Muscle of leg (tissue), 11 donors: ENCODE results near the gene SIN3B. TPM values are rescaled to one million over a fixed set of nuclear protein-coding genes. Genes with fewer than 3 reads are reported as not detected.
A peak's percentile ranks its signal among the peaks of the same experiment; 100 is the strongest.

ENCODE experiments used
- DNase-seq: peaks from one replicate; pipeline ENCODE4 v3.0.0; 2013
- H3K27ac ChIP-seq: one replicate; pipeline ENCODE4 v1.5.1; 2013; ENCODE audit warnings: mild to moderate bottlenecking, low read length, control low read depth
- H3K27me3 ChIP-seq: one replicate; pipeline ENCODE4 v1.6.1; 2013; ENCODE audit warnings: low read length; ENCODE audit not compliant: control insufficient read depth, insufficient read depth
- H3K36me3 ChIP-seq: one replicate; pipeline ENCODE4 v1.6.1; 2013; ENCODE audit warnings: low read length; ENCODE audit not compliant: control insufficient read depth, insufficient read depth
- H3K4me1 ChIP-seq: one replicate; pipeline ENCODE4 v1.6.1; 2013; ENCODE audit warnings: low read length; ENCODE audit not compliant: control insufficient read depth, insufficient read depth
- H3K4me3 ChIP-seq: one replicate; pipeline ENCODE4 v1.5.1; 2013; ENCODE audit warnings: low read length, control low read depth
- H3K9me3 ChIP-seq: replicated peaks from 2 replicates; pipeline ENCODE4 v1.6.1; 2013; ENCODE audit warnings: low read depth, low read length; ENCODE audit not compliant: control insufficient read depth
- WGBS: methylation state at CpG from one replicate; pipeline ENCODE4 v1.1.5; 2013; ENCODE audit warnings: missing lambda C conversion rate; ENCODE audit not compliant: insufficient coverage; 5-methylcytosine and 5-hydroxymethylcytosine counted together
- polyA plus RNA-seq, 8 donors: library from polyadenylated mRNA; unstranded; fragments of 120-200 nt; gene quantifications; one replicate each; pipeline versions ENCODE4 v1.2.1 to v1.2.3, GENCODE V29; 2013; ENCODE audit warnings: inconsistent platforms in 1 of 8, low replicate concordance in 1 of 8; ENCODE audit not compliant: insufficient read length in 8 of 8, insufficient read depth in 1 of 8
- total RNA-seq: library from RNA; stranded (reverse); fragments of 120-200 nt; gene quantifications from one replicate; pipeline ENCODE4 v1.2.4, GENCODE V29; 2013

The SIN3B gene
- total and polyA plus RNA-seq, 9 donors = 15.0 to 50.1 (median 39.6) TPM

DNA sequence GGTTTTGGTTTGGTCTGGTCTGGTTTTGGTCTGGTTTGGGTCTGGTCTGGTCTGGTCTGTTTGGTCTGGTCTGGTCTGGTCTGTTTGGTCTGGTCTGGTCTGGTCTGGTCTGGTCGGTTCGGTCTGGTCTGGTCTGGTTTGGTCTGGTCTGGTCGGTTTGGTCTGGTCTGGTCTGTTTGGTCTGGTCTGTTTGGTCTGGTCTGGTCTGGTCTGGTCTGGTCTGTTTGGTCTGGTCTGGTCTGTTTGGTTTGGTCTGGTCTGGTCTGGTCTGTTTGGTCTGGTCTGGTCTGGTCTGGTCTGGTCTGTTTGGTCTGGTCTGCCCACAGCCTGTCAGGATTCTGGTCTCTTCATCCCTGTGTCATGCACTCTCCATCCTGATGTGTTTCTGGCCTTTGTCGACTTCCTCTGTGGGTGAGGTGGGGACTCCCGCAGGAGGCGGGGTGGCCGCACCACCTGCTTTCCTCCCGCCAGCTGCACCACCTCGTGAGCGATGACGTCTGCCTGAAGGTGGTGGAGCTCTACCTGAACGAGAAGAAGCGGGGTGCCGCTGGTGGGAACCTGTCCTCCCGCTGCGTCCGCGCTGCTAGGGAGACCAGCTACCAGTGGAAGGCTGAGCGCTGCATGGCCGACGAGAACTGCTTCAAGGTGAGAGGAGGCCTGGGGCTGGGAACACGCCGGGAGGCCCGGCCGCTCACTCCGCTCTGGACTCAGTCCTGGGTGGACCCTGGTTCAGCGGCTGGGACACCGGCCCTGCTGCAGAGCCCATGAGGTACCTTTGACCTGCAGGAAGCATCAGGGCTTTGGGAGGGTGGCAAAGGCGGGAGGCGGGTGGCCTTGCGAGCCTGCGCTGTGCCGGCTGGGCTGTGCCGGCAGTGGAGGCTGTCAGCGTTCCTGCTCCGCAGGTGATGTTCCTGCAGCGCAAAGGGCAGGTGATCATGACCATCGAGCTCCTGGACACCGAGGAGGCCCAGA lies 46.7 kb downstream of the SIN3B start:
- H3K36me3 ChIP-seq = peaks cover 76% of the 10 kb centered on the region
- H3K4me3 ChIP-seq = no peak overlapping the region
- no peak overlapping the region for H3K27ac ChIP-seq
- no peaks in the 10 kb centered on the region for H3K27me3 ChIP-seq
- H3K4me1 ChIP-seq = no peaks in the 10 kb centered on the region
- no peak for DNase-seq
- H3K9me3 ChIP-seq = peaks cover 4% of the 10 kb centered on the region
- WGBS = 91% methylated on average over 37 of the region's 39 CpGs

DNA sequence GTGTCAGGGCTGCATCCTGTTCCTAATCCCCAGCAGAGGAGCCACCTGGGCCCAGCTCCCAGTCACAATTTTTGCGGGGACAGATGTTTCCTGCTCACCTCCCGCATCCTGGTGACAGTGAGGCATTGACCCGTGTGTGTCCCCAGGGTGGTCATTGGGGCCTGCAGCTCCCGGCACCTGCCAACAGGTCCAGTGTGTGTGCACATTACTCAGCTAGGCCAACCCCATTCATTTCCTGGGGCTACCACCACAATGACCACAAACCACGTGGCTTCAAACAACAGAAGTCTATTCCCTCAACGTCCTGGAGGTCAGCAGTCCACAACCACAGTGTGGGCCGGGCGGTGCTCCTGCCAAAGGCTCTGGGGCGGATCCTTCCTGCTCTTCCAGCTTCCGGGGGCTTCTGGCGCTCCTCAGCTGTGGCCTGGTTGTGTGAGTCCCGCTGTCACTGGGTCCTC lies 47.7 kb downstream of the SIN3B start:
- no peak for DNase-seq
- Histone ChIP-seq H3K9me3 (peaks cover 13% of the 10 kb centered on the region), H3K4me3 (no peak overlapping the region), H3K4me1 (no peaks in the 10 kb centered on the region), H3K36me3 (peaks cover 69% of the 10 kb centered on the region), H3K27ac (no peak overlapping the region), H3K27me3 (no peaks in the 10 kb centered on the region)
- 62% methylated on average over 12 of the region's 12 CpGs for WGBS

DNA sequence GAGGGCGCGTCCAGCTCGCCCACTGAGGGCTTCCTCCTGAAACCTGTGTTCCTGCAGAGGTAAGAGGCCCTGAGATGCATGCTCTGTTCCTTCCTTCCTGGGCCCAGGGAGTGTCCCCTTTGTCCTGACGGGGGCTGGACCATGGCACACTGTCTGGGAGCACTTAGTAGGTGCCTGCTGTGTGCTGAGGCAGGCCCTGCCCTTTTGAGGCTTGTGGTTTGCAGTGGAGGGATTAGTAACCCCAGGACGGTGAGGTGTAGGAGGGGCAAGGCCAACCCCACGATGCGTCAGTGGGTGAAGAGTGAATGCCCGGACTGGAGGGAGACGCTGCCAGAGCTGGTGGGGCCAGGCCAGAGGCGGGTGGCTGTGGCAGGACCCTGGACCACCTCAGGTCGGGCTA lies 48.4 kb downstream of the SIN3B start:
- 90% methylated on average over 9 of the region's 11 CpGs for WGBS
- no peak for DNase-seq
- H3K4me3 ChIP-seq = no peak overlapping the region
- no peaks in the 10 kb centered on the region for H3K27me3 ChIP-seq
- no peak overlapping the region for H3K27ac ChIP-seq
- H3K36me3 ChIP-seq = peaks cover 62% of the 10 kb centered on the region
- no peaks in the 10 kb centered on the region for H3K4me1 ChIP-seq
- peaks cover 18% of the 10 kb centered on the region for H3K9me3 ChIP-seq

DNA sequence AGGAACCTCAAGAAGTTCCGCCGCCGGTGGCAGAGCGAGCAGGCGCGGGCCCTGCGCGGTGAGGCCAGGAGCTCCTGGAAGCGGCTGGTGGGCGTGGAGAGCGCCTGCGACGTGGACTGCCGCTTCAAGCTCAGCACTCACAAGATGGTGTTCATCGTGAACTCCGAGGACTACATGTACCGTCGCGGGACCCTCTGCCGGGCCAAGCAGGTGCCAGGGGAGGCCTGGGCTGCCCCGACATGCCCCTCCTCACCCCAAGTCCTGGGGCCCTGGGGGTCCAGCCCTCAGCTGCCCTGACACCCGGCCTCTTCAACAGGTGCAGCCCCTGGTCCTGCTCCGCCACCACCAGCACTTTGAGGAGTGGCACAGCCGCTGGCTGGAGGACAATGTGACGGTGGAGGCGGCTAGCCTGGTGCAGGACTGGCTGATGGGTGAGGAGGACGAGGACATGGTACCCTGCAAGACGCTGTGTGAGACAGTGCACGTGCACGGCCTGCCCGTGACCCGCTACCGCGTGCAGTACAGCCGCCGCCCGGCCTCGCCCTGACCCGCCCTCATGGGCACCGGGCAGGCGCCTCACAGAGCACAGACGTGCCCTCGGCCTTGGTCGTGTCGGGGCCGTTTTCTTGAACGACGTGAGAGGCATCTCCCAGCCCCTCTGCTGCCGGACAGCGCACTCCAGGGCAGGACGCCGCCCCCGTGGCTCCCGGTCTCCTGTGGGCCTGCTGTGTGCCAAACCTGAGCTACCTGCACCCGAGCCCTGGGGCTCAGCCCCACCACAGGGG lies 49.2 kb downstream of the SIN3B start:
- no peak for DNase-seq
- H3K27ac ChIP-seq = no peak overlapping the region
- H3K4me1 ChIP-seq = no peaks in the 10 kb centered on the region
- peaks cover 24% of the 10 kb centered on the region for H3K9me3 ChIP-seq
- no peak overlapping the region for H3K4me3 ChIP-seq
- H3K27me3 ChIP-seq = no peaks in the 10 kb centered on the region
- WGBS = 93% methylated on average over 49 of the region's 55 CpGs
- peaks cover 55% of the 10 kb centered on the region for H3K36me3 ChIP-seq

DNA sequence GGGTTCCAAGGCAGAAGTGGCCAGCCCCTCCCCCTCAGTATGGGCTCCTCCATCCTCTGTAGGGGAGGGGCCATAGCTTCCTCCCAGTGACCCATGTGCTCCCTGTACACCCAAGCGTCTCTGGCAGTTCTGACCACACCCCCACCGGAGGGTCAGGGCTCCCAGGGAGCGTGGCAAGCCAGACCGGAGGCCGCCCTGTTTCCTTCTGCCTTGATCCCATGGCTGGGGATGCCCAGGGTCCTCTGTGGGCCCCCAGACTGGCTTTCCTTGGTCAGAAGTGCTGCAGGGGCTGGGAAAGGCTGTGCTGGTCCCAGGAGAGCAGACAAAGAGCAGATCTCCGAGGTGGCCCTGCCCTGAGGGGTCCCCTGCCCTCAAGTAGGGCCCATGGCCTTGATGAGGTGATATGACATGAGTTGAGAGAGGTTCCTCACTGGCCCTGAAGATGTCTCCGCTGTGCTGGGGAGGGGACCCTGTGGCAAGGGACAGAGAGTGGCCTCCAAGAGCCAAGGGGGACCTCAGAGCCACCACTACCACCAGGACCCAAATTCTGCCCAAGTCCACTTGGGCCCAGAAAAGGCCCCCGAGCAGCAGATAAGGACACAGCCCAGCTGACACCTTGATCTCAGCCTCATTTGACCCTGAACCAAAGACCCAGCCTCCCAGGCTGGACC lies 51.8 kb downstream of the SIN3B start:
- Histone ChIP-seq H3K9me3 (peaks cover 24% of the 10 kb centered on the region), H3K4me3 (no peak overlapping the region), H3K36me3 (peaks cover 48% of the 10 kb centered on the region), H3K4me1 (no peaks in the 10 kb centered on the region), H3K27ac (no peak overlapping the region), H3K27me3 (peaks cover 2% of the 10 kb centered on the region)
- WGBS = 88% methylated on average over 7 of the region's 8 CpGs
- DNase-seq = no peak

DNA sequence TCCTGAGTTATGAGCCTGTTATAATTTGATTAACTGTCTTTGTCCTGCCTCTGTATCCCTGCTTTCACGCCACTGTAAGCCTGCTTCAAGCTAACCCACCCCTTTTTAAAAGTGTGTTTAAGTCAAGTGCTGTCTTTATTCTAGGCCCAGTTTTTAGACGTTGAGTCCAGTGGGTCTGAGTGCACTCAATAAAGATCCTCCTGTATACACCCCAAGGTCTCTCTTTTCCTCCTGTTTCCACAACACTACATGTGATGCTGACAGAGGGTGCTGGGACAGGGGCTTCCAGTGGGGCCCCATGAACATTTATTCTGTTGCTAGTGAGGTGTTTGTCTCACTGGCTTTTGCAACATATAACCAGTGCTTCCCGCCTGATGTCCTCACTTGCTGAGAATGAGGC lies 52.9 kb downstream of the SIN3B start:
- Histone ChIP-seq H3K27me3 (peaks cover 2% of the 10 kb centered on the region), H3K4me3 (no peak overlapping the region), H3K27ac (no peak overlapping the region), H3K9me3 (peaks cover 24% of the 10 kb centered on the region), H3K4me1 (no peaks in the 10 kb centered on the region), H3K36me3 (peaks cover 37% of the 10 kb centered on the region)
- no peak for DNase-seq
- WGBS = 100% methylated on average over 1 of the region's 3 CpGs

DNA sequence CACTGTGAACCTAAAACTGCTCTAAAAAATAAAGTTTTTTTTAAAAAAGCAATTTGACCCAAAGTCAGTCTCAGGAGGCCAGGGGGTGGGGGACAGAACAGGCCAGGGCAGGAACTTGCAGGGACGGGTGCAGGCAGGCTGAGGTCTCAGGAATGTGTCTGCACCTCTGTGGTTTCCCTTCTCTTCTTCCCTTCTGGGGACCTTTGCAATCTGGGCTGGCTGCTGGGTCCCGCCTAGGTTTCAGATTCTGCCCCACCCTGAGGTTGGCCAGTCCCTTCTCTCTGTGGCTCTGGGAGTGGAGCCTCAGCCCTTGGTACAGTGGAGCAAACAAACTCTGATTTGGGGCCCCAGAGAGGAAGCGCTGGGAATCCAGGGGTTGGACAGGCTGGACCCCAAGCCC lies 54.3 kb downstream of the SIN3B start:
- Histone ChIP-seq H3K9me3 (peaks cover 24% of the 10 kb centered on the region), H3K4me1 (peaks cover 4% of the 10 kb centered on the region), H3K27ac (no peak overlapping the region), H3K36me3 (peaks cover 24% of the 10 kb centered on the region), H3K4me3 (no peak overlapping the region), H3K27me3 (peaks cover 2% of the 10 kb centered on the region)
- WGBS = 80% methylated on average over 3 of the region's 3 CpGs
- DNase-seq = no peak

DNA sequence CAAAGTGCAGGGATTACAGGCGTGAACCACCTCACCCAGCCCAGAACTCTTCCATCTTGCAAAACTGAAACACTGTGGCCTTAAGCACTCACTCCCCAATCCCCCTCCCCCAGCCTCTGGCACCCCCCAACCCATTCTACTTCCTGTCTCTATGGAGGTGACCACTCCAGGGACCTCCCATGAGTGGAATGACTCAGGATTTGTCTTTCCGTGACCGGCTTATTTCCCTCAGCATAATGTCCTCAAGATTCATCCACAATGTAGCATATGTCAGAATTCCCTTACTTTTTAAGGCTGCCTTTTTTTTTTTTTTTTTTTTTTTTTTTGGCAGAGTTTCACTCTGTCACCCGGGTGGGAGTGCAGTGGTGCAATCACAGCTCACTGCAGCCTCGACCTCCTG lies 56.0 kb downstream of the SIN3B start:
- DNase-seq = no peak
- Histone ChIP-seq H3K27me3 (peaks cover 7% of the 10 kb centered on the region), H3K36me3 (peaks cover 8% of the 10 kb centered on the region), H3K9me3 (peaks cover 24% of the 10 kb centered on the region), H3K4me3 (no peak overlapping the region), H3K4me1 (peaks cover 14% of the 10 kb centered on the region), H3K27ac (no peak overlapping the region)
- 100% methylated on average over 1 of the region's 5 CpGs for WGBS

DNA sequence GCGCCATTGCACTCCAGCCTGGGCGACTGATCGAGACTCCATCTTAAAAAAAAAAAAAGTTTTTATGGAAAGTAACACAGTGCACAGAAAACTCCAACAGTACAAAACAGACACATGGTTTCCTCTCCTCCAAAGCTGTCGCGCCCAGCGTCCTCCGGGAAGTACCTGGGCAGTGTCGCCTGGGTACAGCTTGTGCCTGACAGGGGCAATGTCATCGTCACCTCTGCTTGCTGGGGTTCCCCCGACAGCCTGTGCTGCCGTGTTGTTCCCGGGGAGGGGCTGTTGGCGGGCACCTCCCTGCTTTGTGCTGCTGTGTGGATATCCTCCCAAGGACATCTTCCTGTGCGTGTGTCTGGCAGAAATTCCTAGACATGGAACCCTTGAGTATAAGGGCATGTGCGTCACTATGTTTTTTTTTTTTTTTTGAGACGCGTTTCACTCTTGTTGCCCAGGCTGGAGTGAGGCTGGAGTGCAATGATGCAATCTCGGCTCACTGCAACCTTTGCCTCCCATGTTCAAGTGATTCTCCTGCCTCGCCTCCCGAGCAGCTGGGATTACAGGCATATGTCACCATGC lies 57.2 kb downstream of the SIN3B start:
- Histone ChIP-seq H3K36me3 (no peaks in the 10 kb centered on the region), H3K4me1 (peaks cover 14% of the 10 kb centered on the region), H3K4me3 (no peak overlapping the region), H3K27me3 (peaks cover 7% of the 10 kb centered on the region), H3K9me3 (peaks cover 14% of the 10 kb centered on the region), H3K27ac (peak overlapping the region; percentile 35)
- peak; percentile 39 for DNase-seq
- WGBS = 62% methylated on average over 15 of the region's 20 CpGs
